Measurements from ENCODE around the gene DPP8.
"Not testable (repeated sequence)": the region's sequence is repeated elsewhere in the genome, so short reads cannot be mapped to it uniquely, and the experiment has no call there.

Gene DPP8

GRCh38 chr15:65399001-65399706, 118.3 kb downstream of the DPP8 start:
- Histone ChIP-seq H3K4me1 (ENCODE audit: insufficient read depth, low read length) (peaks cover 9% of the 10 kb centered on the region; the same call in 1 of the 2 replicates), H3K27ac (ENCODE audit: low read length) (no peak overlapping the region), H3K27me3 (ENCODE audit: insufficient read depth, low read length) (peaks cover 30% of the 10 kb centered on the region)

GRCh38 chr15:65398486-65398885, 119.0 kb downstream of the DPP8 start:
- H3K4me3 ChIP-seq (ENCODE audit: low read length); H3K9me3 ChIP-seq (ENCODE audit: insufficient read depth, low read depth, low read length); H3K9ac ChIP-seq (ENCODE audit: low read depth, low read length); H3K4me1 ChIP-seq (ENCODE audit: insufficient read depth, low read length); H3K27ac ChIP-seq (ENCODE audit: low read length): not testable (repeated sequence)
- peaks cover 30% of the 10 kb centered on the region for H3K27me3 ChIP-seq (ENCODE audit: insufficient read depth, low read length)
- peaks cover 21% of the 10 kb centered on the region; the same call in 1 of the 2 replicates for H3K36me3 ChIP-seq (ENCODE audit: insufficient read depth, low read depth, low read length)

More at GRCh38 chr15:65399001-65399706, 118.3 kb downstream of the DPP8 start:
- H3K9me3 ChIP-seq (ENCODE audit: insufficient read depth, low read depth, low read length) = no peaks in the 10 kb centered on the region
- H3K4me3 ChIP-seq (ENCODE audit: low read length) = no peak overlapping the region
- no peak overlapping the region for H3K9ac ChIP-seq (ENCODE audit: low read depth, low read length)
- peaks cover 21% of the 10 kb centered on the region; the same call in 1 of the 2 replicates for H3K36me3 ChIP-seq (ENCODE audit: insufficient read depth, low read depth, low read length)

GRCh38 chr15:65396965-65397317, 120.5 kb downstream of the DPP8 start:
- H3K27me3 ChIP-seq (ENCODE audit: insufficient read depth, low read length) = peaks cover 30% of the 10 kb centered on the region
- H3K4me3 ChIP-seq (ENCODE audit: low read length) = no peak overlapping the region
- H3K9me3 ChIP-seq (ENCODE audit: insufficient read depth, low read depth, low read length) = no peaks in the 10 kb centered on the region
- peaks cover 28% of the 10 kb centered on the region for H3K36me3 ChIP-seq (ENCODE audit: insufficient read depth, low read depth, low read length)
- H3K27ac ChIP-seq (ENCODE audit: low read length) = no peak overlapping the region
- H3K4me1 ChIP-seq (ENCODE audit: insufficient read depth, low read length) = peaks cover 9% of the 10 kb centered on the region; the same call in 1 of the 2 replicates
- no peak overlapping the region for H3K9ac ChIP-seq (ENCODE audit: low read depth, low read length)

GRCh38 chr15:65396283-65396964, 121.1 kb downstream of the DPP8 start:
- H3K9me3 ChIP-seq (ENCODE audit: insufficient read depth, low read depth, low read length) = no peaks in the 10 kb centered on the region
- peaks cover 30% of the 10 kb centered on the region for H3K27me3 ChIP-seq (ENCODE audit: insufficient read depth, low read length)
- no peak overlapping the region; the same call in 1 of the 2 replicates for H3K4me3 ChIP-seq (ENCODE audit: low read length)
- H3K36me3 ChIP-seq (ENCODE audit: insufficient read depth, low read depth, low read length) = peaks cover 31% of the 10 kb centered on the region
- H3K9ac ChIP-seq (ENCODE audit: low read depth, low read length) = no peak overlapping the region
- peaks cover 4% of the 10 kb centered on the region; the same call in 1 of the 2 replicates for H3K4me1 ChIP-seq (ENCODE audit: insufficient read depth, low read length)
- H3K27ac ChIP-seq (ENCODE audit: low read length) = no peak overlapping the region

GRCh38 chr15:65395567-65396202, 121.8 kb downstream of the DPP8 start:
- Histone ChIP-seq H3K9me3 (ENCODE audit: insufficient read depth, low read depth, low read length) (no peaks in the 10 kb centered on the region), H3K27me3 (ENCODE audit: insufficient read depth, low read length) (peaks cover 30% of the 10 kb centered on the region), H3K4me1 (ENCODE audit: insufficient read depth, low read length) (no peaks in the 10 kb centered on the region; the same call in 1 of the 2 replicates), H3K9ac (ENCODE audit: low read depth, low read length) (no peak overlapping the region), H3K4me3 (ENCODE audit: low read length) (no peak overlapping the region), H3K36me3 (ENCODE audit: insufficient read depth, low read depth, low read length) (peaks cover 36% of the 10 kb centered on the region), H3K27ac (ENCODE audit: low read length) (no peak overlapping the region)

- H3K27ac ChIP-seq (ENCODE audit: low read length) = no peak overlapping the region
- no peak overlapping the region for H3K9ac ChIP-seq (ENCODE audit: low read depth, low read length)
- H3K4me3 ChIP-seq (ENCODE audit: low read length) = no peak overlapping the region
- H3K9me3 ChIP-seq (ENCODE audit: insufficient read depth, low read depth, low read length) = no peaks in the 10 kb centered on the region
- H3K27me3 ChIP-seq (ENCODE audit: insufficient read depth, low read length) = peaks cover 30% of the 10 kb centered on the region
- H3K4me1 ChIP-seq (ENCODE audit: insufficient read depth, low read length) = peaks cover 4% of the 10 kb centered on the region; the same call in 1 of the 2 replicates
- peaks cover 36% of the 10 kb centered on the region for H3K36me3 ChIP-seq (ENCODE audit: insufficient read depth, low read depth, low read length)
Observed at GRCh38 chr15:65394936-65395335, 122.6 kb downstream of the DPP8 start.

GRCh38 chr15:65394280-65394789, 123.2 kb downstream of the DPP8 start:
- peaks cover 42% of the 10 kb centered on the region for H3K36me3 ChIP-seq (ENCODE audit: insufficient read depth, low read depth, low read length)
- peaks cover 4% of the 10 kb centered on the region; the same call in 1 of the 2 replicates for H3K4me1 ChIP-seq (ENCODE audit: insufficient read depth, low read length)
- no peak overlapping the region for H3K4me3 ChIP-seq (ENCODE audit: low read length)
- no peaks in the 10 kb centered on the region for H3K9me3 ChIP-seq (ENCODE audit: insufficient read depth, low read depth, low read length)
- no peak overlapping the region for H3K9ac ChIP-seq (ENCODE audit: low read depth, low read length)
- H3K27me3 ChIP-seq (ENCODE audit: insufficient read depth, low read length) = peaks cover 30% of the 10 kb centered on the region
- H3K27ac ChIP-seq (ENCODE audit: low read length) = no peak overlapping the region

- no peak overlapping the region for H3K27ac ChIP-seq (ENCODE audit: low read length)
- H3K4me3 ChIP-seq (ENCODE audit: low read length) = no peak overlapping the region
- H3K9me3 ChIP-seq (ENCODE audit: insufficient read depth, low read depth, low read length) = no peaks in the 10 kb centered on the region
- peaks cover 45% of the 10 kb centered on the region for H3K36me3 ChIP-seq (ENCODE audit: insufficient read depth, low read depth, low read length)
- H3K9ac ChIP-seq (ENCODE audit: low read depth, low read length) = no peak overlapping the region
- peaks cover 30% of the 10 kb centered on the region for H3K27me3 ChIP-seq (ENCODE audit: insufficient read depth, low read length)
- H3K4me1 ChIP-seq (ENCODE audit: insufficient read depth, low read length) = peaks cover 4% of the 10 kb centered on the region; the same call in 1 of the 2 replicates
Observed at GRCh38 chr15:65393557-65393956, 123.9 kb downstream of the DPP8 start.

GRCh38 chr15:65393091-65393490, 124.4 kb downstream of the DPP8 start:
- Histone ChIP-seq H3K4me1 (ENCODE audit: insufficient read depth, low read length) (peaks cover 4% of the 10 kb centered on the region; the same call in 1 of the 2 replicates), H3K27me3 (ENCODE audit: insufficient read depth, low read length) (peaks cover 30% of the 10 kb centered on the region), H3K36me3 (ENCODE audit: insufficient read depth, low read depth, low read length) (peaks cover 45% of the 10 kb centered on the region), H3K9me3 (ENCODE audit: insufficient read depth, low read depth, low read length) (no peaks in the 10 kb centered on the region), H3K4me3 (ENCODE audit: low read length) (no peak overlapping the region), H3K27ac (ENCODE audit: low read length) (no peak overlapping the region), H3K9ac (ENCODE audit: low read depth, low read length) (no peak overlapping the region)

All from iPS-20b (cell line).